ENCODE data around the gene MUC3A.

MUC3A gene

DNA sequence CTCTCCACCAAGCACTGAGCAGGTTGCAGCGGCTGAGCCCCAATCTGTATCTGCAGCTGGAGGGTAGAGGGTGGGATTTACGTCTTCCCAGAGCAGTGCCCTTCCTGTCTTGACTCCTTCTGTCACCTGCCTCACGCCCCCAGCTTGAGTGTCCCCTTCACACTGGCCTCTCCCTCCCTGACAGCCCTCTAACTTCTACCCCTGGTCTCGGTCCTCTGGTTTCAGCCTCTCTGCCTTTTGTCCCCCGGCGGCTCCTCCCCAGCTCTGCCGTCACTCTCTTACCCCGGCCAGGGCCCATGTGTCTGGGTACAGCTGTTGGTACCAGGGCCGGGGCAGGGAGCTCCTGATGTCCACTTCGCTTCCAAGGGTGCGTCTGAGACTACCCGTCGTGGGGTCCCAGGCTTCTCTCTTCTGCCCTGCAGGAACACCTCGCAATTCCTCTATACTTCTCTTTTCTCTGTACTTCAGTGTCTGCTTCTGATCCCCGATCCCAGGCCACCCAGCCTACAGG, 654 bp downstream of the MUC3A start:
- no peak for DNase-seq

GRCh38 chr7:100951172-100951571, 1.8 kb downstream of the MUC3A start:
- no peak for DNase-seq

- no peak for DNase-seq
These were observed 2.7 kb downstream of the MUC3A start for GRCh38 chr7:100951888-100952560.

DNA sequence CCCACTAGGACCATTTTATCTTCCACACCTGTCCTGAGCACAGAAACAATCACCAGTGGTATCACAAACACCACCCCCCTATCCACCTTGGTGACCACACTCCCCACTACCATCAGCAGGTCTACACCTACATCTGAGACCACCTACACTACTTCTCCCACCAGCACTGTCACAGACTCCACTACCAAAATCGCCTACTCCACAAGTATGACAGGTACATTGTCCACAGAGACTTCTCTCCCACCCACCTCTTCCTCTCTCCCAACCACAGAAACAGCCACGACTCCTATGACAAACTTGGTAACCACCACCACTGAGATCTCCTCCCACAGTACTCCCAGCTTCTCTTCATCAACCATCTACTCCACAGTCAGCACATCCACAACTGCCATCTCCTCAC, 3.3 kb downstream of the MUC3A start:
- DNase-seq = no peak

- DNase-seq = no peak
These were observed 8.6 kb downstream of the MUC3A start for GRCh38 chr7:100957832-100958421.

DNA sequence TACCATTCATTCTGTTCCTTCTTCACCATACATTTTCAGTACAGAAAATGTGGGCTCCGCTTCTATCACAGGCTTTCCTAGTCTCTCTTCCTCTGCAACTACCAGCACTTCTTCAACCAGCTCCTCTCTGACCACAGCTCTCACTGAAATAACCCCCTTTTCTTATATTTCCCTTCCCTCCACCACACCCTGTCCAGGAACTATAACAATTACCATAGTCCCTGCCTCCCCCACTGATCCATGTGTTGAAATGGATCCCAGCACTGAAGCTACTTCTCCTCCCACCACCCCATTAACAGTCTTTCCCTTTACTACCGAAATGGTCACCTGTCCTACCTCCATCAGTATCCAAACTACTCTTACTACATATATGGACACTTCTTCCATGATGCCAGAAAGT, 10.6 kb downstream of the MUC3A start:
- no peak for DNase-seq

GRCh38 chr7:100962537-100962936, 13.2 kb downstream of the MUC3A start:
- DNase-seq = no peak

- no peak for DNase-seq
These were observed 14.1 kb downstream of the MUC3A start for GRCh38 chr7:100963386-100963785.

- DNase-seq = no peak
These were observed 14.5 kb downstream of the MUC3A start for GRCh38 chr7:100963874-100964273.

DNA sequence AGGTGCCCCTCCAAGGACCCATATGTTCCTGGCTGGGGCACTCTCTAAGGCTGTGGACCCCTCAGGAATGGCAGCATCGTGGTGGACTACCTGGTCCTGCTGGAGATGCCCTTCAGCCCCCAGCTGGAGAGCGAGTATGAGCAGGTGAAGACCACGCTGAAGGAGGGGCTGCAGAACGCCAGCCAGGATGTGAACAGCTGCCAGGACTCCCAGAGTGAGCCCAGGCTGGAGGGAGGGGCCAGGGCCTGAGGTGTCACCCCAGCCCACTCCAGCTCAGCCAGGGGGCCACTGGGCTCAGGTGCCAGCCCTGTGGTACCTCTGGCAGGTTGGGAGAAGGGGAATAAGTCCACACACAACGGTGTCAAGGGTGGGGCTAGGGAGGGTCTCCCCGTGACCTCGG, 15.3 kb downstream of the MUC3A start:
- no peak for DNase-seq

- DNase-seq = no peak
These were observed 15.8 kb downstream of the MUC3A start for GRCh38 chr7:100965045-100965722.

- no peak for DNase-seq
These were observed 16.6 kb downstream of the MUC3A start for GRCh38 chr7:100965723-100966541.

- no peak for DNase-seq
These were observed 17.4 kb downstream of the MUC3A start for GRCh38 chr7:100966542-100967291.

GRCh38 chr7:100967292-100967863, 18.0 kb downstream of the MUC3A start:
- DNase-seq = no peak

- DNase-seq = no peak
These were observed 18.7 kb downstream of the MUC3A start for GRCh38 chr7:100968031-100968430.

GRCh38 chr7:100968650-100969049, 19.3 kb downstream of the MUC3A start:
- DNase-seq = no peak

DNA sequence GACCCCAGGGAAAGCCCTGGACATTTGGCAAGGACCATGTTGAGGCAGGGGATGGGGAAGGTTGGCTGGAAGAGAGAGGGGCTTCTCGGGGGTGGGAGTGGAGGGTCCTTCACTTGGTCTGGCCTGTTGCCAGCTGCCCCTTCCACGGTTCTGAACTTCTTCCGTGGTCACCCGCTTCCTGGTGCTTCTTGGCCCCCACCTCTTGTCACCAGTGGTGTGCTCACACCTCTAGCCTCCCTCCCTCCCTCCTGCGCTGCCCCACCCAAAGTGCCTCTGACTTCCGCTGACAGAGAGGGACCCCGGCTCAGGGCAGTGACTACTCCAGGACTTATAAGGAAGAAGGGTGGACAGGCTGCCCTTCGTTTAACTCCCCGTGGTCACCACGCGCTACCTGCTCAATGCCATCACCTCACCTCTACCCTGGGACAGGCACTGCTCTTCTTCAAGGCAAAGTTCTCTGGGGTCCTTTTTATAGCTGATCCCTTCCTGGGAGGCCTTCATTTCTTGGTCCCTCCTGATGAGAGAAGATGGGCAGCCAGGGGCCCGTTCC, 19.8 kb downstream of the MUC3A start, which contains the start of gene MUC12:
Gene MUC12, plus strand, starts transcription at position 500 of the 550 bp plus-strand sequence. CDS start 58 bp downstream, outside the sequence.
- DNase-seq = no peak

GRCh38 chr7:100971111-100972001, 22.0 kb downstream of the MUC3A start:
- no peak for DNase-seq

DNA sequence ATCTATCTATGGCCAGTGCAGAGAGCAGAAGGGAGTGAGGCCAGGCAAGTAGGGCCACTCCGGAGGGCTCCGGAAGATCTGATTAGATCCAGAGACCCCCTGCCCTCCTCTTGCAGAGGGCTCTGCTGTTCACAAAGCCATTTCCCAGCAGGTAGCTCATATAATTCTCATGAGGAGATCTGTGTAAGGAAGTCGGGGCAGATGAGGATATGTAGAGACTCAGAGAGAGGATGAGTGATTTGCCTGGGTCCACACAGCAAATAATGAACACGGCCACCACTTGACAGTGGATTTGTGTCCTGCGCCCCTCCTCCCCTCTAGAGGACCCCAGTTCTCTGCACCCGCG, 22.6 kb downstream of the MUC3A start:
- DNase-seq = no peak

- DNase-seq = no peak
These were observed 24.7 kb downstream of the MUC3A start for GRCh38 chr7:100974021-100974420.

GRCh38 chr7:100975371-100975821, 26.1 kb downstream of the MUC3A start:
- peak; percentile 26 for DNase-seq

Measured in DMS153 (cell line).